ENCODE measurements around the gene STAP2.
"Not testable (repeated sequence)": the region's sequence is repeated elsewhere in the genome, so short reads cannot be mapped to it uniquely, and the experiment has no call there.

The STAP2 gene

DNA sequence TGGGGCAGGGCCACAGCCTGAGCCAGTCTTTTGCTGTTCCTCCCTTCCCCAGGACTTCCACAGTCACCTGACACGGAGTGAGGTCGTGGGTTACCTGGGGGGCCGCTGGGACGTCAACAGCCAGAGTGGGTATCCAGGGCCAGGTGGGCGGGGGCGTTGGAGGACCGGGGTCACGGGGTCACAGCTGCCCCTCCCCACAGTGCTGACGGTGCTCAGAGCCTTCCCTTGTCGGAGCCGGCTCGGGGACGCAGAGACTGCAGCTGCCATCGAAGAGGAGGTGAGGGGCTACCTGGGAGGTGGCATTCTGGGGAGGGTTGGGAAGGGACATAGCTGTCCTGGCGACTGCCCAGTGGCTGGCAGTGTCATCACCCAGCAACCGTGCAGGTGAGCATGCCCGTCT, 16.3 kb upstream of the STAP2 start:
- DNase-seq: no peak

DNA sequence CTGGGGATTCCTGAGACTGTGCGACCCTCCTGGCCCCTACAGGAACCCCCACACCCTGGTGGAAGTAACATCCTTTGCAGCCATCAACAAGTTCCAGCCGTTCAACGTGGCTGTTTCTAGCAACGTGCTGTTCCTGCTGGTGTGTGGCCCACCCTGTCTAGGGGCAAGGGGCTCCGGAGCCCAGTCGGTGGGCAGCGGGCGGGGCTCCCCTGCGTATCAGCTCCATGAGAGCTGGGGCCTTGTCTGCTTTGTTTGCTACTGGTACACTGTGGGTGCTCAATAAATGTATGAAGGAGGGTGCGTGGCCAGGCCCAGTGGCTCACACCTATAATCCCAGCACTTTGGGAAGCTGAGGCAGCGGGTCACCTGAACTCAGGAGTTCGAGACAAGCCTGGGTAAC, 15.7 kb upstream of the STAP2 start:
- DNase-seq: no peak

DNA sequence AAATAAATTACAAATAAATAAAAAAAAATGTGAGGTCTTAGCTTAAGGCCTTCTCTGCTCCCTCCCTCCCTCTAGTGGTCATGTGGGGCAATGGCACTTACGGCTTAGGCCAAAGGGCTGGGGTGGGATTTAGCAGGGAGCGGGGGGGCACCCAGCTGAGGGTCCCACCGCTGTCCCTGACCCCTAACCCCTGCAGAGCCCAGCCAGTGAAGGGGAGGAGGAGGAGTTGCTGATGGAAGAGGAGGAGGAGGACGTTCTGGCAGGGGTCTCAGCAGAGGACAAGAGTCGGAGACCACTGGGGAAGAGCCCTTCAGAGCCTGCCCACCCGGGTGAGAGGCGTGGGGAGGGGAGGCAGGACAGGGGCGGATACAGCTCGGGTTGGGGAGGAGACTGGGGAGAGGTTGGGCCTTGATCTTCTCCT, 14.1 kb upstream of the STAP2 start:
- peak; percentile 42 for DNase-seq

DNA sequence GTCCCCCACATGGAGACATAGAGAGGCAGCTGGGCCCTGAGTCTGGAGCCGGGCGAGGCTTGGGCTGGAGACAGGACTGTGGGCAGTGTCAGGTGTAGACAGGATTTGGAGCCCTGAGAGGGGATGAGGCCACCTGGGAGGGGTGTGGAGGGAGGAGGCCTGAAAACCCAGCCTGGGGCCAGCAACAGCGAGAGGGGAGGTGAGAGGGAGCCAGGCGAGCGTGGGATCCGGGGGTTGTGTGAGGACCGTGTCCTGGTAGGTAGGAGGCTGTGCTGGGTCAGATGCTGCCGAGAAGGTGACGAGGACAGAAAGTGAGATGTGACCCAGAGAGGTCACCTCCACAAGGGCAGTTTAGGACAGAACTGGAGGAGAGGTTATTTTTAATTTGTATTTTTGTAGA, 12.1 kb upstream of the STAP2 start:
- no peak for DNase-seq

DNA sequence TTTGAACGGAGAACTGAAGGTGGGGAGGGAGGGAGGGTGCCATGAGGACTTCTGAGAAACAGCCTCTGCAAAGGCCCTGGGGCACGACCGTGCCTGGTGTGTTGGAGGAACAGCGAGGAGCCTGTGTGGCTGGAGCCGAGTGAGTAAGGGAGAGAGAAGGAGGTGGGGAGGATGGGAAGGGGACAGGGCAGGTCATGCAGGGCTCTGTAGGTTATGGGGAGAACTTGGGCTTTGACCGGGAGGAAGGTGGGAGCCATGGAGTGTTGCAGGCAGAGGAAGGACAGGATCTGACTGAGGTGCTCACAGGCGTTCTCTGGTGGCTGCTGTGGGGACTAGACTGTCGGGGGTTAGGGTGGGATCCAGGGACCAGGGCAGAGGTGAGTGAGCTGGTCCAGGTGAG, 11.5 kb upstream of the STAP2 start:
- no peak for DNase-seq

DNA sequence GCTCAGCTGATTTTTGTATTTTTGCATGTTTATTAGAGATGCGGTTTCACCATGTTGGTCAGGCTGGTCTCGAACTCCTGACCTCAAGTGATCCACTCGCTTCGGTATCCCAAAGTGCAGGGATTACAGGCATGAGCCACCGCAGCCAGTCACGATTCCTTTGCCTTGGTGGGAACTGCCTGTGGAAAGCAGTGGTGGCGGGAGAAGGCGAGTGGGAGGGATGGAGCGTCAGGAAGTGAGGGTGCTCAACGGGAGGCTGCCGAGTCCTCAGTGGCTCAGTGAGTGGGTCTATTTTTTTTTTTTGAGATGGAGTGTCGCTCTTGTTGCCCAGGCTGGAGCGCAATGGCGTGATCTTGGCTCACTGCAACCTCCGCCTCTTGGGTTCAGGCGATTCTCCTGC, 10.6 kb upstream of the STAP2 start:
- not testable (repeated sequence) for DNase-seq

DNA sequence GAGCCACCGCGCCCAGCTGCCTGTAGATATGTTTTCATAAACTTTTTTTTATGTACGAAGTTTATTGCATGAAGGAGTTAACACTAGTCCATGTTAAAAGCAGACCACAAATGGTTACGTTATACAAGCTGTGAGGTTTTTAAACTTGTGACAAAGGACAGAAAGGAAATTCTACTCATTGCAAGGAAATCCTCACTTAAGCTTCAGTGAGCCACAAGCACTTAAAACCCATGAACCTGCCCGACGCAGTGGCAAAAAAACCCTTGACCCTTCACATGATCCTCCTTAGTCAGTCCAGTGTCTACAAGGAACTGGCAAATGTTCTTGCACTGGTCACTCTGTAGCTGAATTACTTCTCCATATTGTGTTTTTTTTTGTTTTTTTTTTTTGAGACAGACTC, 8.9 kb upstream of the STAP2 start:
- DNase-seq: no peak

DNA sequence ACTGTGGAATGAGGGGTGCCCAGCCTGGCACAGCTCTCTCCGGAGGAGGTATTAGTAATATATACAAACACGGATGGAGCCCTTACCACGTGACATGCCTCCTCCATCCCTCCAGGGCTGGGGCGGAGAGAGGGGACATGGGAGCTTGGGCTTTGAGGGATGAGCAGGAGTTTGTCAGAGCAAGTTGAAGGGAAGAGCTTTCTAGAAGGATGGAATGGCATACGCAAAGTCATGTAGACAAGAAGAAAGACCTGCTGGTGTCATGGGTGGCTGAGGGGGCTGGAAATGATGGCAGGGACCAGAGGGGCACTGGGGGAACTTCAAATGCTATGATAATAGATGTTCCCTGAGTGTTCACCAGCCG, 7.4 kb upstream of the STAP2 start:
- DNase-seq: no peak

DNA sequence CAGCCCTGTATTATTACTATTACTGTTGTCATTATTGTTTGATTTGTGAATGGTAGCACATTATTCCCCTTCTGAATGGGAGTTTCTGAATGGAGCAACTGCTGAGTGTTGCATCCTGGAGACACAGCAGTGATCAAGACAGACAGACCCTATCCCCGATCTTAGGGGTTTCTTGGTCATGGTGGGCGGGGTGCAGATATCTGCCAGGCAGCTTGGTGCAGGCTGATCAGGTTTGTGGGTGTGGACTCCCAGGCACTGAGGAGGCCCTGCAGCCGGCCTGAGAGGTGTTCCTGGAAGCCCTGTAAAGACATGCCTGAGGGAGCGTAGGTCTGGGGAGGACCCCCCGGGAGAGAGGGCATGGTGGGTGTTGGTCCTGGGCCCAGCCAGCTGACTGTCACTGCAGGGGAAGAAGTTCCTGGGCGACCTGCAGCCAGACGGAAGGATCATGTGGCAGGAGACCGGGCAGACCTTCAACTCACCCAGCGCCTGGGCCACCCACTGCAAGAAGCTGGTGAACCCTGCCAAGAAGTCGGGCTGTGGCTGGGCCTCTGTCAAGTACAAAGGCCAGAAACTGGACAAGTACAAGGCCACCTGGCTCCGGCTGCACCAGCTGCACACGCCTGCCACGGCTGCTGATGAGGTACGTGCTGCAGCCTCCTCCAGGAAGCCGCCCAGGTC, 6.9 kb upstream of the STAP2 start:
- no peak for DNase-seq

DNA sequence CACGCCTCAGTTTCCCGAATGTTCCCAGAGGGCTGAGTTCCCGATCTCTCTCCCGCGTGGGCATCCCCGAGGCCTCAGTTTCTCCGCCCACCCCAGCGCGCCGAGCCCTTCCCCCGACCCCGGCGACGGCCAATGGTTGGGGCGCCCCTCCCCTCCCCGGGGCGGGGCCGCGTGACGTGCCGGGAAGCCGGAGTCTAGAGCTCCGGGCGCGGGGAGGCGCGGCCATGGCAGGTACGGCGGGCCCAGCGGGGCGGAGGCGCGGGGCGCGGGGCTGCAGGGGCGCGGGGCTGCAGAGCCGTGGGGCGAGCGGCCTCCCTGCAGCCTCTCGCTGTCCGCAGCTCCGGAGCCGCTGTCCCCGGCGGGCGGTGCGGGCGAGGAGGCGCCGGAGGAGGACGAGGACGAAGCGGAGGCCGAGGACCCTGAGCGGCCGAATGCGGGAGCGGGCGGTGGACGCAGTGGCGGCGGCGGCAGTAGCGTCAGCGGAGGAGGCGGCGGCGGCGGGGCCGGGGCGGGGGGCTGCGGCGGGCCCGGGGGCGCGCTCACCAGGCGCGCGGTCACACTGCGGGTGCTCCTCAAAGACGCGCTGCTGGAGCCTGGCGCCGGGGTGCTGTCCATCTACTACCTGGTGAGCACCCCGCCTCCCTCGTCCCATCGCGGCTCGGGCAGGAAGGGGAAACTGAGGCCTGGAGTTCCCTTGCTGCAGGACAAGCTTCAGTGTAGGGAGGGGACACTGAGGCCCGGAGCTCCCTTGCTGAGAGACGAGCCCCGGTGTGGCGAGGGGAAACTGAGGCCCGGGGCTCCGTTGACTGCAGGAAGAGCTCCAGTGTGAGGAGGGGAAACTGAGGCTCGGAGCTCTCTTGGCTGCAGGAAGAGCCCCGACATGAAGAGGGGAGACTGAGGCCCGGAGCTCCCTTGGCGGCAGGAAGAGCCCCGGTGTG, 5.0 kb upstream of the STAP2 start, which contains the start of gene MPND:
Gene MPND (plus strand): TSS at position 193 of the 938 bp plus-strand sequence. CDS start 32 bp downstream, at position 225.
- DNase-seq: peak; percentile 94

DNA sequence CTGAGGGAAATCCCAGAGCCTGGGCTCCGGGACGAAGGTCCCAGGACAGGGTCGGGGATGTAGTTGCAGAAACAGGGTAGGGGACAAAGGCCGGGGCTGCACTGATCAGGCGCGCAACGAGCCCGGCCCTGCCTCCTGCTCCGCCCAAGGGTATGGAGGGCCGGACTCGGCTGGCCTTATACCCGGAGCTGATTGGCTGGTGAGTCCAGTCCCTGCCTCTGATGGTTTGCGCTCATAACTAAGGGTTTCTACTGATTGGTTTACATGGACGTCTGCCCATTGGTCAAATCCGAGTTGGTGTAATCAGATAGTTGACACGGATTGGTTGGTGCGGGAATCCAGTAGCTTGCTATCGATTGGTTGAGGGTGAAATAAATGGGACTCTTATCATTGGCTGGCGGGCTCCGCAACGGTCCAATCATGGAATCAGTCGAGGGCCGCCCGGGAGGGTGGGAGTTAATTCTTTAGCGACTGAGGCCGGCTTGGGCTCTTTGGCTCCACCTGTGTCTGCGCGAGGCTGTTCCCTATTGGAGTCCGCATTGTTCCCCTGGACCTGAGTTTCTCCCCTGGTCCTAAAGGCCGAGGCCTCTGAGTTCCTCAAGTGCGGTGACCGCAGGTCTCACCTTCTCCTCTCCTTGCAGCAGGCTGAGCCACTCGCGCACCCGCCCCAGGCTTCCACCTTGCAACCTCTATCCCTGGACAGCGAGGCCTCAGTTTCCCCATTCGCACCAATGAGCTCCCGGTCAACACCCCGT, 4.2 kb upstream of the STAP2 start:
- DNase-seq: peak; percentile 77

DNA sequence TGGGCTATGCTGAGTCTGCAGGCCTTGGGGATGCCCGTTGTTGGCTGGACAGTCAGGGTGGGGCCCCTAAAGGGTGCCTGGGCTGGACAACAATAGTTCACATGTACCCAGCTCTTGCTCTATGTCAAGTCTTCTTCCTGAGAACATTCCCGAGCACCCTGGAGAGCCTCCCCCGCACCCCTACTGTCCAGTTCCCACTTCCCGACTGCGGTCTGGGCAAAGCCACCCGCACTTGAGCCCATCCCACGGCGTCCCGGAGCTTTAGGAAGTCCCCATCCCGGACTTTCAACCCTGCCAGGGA, 3.6 kb upstream of the STAP2 start:
- no peak for DNase-seq

DNA sequence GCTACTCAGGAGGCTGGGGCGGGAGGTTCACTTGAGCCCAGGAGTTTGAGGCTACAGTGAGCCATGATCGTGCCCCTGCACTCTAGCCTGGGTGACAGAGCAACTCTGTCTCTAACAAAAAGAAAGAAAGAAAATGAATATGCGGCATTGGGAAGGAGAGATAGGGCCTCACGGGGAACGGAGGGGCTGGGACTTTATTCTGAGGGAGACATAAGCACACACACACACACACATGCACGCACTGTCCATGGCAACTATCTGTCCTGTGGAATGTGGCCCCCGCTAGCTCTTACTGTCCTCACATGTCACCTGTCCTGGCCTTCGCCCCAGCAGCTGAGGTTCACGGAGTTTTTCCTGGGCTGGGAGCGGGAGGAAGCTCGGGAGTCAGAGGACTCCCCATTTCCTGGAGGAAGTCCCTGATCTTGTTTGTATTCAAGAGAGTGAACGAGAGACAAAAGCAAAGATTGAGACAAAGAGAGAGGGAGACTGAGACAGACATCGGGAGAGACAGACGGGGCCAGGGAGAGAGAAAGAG, 654 bp downstream of the STAP2 start:
- no peak for DNase-seq

DNA sequence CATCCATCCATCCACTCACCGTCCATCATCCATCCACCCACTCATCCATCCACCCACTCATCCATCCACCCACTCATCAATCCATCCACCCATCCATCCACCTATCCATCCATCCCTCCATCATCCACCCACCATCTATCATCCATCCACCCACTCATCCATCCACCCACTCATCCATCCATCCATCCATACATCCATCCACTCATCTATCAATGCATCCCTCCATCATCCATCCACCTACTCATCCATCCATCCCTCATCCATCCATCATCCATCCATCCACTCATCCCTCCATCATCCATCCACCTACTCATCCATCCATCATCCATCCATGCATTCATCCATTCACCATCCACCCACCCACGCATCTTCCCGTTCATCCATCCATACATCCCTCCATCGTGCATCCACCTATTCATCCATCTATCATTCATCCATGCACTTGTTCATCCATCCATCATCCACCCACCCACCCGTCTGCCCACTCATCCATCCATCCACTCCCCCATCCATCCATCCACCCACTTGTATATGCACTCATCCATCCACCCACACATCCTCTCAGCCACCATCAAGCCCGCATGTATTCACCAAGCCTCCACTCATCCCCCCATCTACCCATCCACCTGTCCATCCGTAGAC, 3.6 kb downstream of the STAP2 start:
- no peak for DNase-seq

DNA sequence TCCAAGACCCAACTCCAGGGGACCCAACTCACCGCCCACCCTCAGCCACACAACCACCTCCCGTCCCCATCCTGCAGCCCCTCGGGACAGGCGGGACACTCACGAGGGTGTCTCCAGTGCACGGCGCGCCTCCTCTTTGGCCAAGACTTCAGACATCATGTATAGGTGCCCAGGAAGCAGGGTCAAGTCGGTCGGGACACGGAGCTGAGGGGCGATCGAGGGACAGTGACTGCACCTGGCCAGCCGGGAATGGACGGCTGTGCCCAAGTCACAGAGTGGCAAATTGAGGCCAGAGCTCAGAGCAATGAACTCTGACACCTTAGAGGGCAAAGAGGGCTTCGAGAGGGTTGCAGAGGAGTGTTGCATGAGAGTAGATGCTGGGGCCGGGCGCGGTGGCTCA, 8.8 kb downstream of the STAP2 start:
- no peak for DNase-seq

DNA sequence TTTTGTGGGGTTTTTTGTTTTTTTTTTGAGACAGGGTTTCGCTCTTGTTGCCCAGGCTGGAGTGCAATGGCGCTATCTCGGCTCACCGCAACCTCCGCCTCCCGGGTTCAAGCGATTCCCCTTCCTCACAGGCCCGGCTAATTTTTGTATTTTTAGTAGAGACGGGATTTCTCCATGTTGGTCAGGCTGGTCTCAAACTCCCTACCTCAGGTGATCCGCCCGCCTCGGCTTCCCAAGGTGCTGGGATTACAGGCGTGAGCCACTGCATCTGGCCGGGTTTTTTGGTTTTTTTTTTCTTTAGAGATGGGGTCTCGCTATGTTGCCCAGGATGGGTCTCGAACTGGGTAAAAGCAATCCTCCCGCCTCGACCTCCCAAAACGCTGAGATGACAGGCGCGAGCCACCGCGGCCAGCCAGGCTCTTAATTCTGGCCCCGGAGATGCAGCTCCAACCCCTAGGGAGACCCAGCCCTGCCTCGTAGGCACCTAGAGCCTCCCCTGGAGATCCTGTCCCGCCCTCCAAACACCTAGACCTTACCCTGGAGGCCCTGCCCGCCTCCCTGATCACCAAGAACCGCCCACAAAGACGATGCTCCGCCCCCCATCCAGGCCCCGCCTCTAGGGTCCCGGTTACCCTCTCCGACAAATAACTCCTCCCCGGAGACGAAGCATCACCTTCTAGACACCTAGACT, 9.5 kb downstream of the STAP2 start:
- peak; percentile 56 for DNase-seq

DNA sequence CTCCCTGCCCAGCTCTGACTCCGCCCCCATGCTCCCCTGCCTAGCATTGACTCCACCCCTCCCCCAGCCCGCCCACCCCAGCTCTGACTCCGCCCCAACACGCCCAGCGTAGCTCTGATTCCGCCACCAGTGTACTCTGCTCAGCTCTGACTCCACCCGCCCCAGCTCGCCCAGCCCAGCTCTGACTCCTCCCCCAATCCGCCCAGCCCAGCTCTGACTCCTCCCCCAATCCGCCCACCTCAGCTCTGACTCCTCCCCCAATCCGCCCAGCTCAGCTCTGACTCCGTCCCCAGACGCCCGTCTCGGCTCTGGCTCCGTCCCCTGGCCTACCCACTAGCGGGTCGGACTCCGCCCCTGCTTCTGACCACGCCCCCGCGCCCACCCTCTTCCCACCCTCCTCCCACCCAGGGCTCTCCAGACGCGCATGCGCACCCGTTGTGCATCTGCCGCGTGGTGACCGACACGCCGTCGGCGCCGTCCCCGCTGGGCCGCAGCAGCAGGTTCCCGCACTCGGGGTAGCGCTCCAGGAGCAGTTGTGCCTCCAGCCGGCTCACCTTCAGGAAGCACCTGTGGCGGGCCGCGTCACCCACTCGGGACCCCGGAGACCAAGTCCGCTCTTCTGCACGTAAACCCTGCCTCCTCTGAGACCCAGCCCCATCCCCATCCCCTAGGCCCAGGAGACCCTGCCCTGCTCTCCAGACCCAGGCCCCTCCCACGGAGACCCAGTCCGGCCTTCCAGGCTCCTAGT, 10.2 kb downstream of the STAP2 start:
- peak; percentile 98 for DNase-seq

DNA sequence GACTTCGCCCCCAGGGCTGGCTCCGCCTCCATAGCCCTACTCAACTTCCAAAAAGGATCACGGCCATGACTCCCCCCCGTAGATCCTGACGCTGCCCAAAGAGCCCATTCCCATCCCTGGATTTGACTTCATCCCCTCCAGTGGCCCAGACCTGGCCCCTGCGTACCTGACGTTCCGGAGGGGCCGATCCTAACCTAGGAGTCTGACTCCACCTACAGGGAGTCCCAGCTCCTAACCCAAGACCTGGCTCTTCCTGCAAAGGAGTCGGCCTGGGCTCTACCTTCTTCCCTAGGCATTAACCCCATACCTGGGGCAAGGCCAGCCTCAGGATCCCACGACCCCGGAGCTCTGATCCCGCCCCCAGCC, 10.8 kb downstream of the STAP2 start:
- DNase-seq: no peak

DNA sequence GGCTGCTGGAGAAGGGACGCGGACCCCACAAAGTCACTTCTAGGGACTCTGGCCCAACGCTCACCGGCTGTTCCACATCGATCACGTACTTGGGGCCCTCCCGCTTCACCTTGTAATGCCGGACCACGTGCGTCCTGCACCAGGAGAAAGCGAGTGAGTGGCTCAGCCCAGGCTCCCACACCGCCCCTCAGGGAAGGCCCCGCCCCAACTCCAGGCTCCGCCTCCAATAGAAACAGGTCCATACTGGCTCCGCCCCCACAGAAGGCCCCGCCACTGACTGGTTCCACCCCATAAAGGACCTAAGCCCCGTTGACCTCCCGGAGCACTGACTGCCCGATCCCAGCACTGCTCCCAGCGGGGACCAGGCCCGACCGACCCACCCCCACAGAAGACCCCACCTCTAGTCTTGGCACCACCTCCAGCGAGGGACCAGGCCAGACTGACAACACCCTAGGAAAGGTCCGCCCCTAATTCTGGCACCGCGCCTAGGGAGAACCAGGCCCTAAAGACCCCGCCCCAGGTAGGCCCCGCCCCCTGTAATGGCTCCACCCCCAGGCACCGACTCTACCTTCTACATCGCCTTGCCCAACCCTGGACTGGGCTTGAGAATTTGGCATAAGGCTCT, 11.3 kb downstream of the STAP2 start:
- DNase-seq: peak; percentile 65

DNA sequence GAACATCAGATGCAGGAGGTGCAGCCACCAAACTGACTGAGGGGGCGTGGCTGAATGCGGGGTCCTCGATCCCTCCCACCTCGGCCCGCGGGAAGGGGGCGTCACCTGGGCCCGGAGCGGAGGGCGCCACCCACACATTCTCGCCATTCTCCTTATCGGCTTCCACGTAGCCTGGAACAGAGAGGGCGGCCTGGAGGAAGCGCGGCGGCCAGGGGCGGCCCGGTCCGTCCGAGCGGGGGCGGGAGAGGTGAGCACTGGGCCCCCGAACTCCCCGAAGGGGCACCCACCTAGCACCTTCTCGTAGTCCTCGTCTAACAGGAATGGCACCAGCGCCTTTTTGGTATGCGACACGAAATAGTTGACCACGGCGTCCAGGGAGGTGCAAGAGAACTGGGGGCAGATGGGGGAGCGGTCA, 11.8 kb downstream of the STAP2 start:
- DNase-seq: no peak

DNA sequence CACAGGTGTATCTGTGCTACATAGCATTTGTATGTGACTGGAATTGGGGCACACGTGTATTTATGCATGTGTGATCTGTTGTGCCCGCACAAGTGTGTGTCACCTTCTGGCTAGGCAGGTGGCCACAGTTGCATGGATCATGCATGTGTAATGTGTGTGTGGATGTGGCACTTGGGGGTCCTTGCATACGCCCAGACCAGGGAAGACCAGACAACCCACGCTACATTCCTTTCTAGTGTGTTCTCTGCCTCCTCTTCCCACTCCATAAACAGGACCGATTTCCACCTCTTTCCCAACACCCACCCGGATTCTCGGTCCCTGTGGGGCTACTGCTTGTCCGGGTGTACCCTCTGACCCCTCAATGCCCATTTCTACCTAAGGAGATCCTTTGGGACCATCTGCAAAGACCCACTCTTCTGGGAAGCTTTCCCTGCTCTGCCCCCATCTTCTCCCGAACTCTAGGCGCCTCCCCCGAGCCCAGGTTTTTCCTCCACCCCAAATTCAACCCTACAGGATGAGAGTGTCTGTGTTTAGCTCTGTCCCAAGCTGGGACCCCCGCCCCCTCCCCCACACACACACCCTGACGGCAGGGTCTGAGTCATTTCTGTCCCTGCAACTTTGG, 12.3 kb downstream of the STAP2 start:
- DNase-seq: no peak

Measured in activated T-cell treated with anti-CD3 and anti-CD28 coated beads for 4 hours (primary cell).